HS-5 (cell line): ENCODE results near the gene GABRP.

Experiments used
- DNase-seq: peaks from one replicate; pipeline ENCODE4 v3.0.0-alpha.2; 2012; ENCODE audit warnings: low read depth

The GABRP gene

DNA sequence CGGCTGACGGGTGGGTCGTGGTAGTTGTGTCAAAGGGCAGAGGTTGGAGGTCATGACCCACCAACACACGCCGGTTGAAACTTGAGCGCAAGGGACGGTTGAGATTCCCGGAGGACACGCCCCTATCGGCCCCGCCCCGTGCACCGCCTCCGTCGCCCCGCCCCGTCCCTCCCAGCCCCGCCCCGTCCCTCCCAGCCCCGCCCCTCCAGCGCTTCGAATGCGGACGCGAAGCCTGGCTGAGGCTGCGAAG lies 78.1 kb downstream of the GABRP start:
- DNase-seq: no peak

GRCh38 chr5:170861917-170862766 lies 78.6 kb downstream of the GABRP start, which contains the start of gene RANBP17:
RANBP17 (plus strand) TSS chr5:170862018.
- DNase-seq: no peak

DNA sequence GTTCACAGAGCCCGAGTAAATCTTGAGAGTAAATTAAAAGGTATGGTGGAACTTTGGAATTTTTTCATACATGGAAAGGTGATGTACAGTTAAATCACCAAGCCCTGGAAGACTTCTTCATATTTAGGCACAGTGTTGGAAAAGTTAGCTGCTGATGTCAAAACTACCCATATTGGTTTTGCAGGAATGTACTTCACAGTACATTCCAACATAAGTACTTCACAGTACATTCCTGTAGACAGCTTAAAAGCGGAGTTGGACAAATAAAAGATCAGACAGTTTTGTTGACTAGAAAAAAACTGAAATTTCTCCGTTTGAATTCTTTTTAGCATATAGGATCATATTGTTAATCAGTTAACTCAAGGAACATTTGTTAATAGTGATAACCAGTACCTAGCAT lies 80.1 kb downstream of the GABRP start:
- no peak for DNase-seq
